HTR-8/SVneo (cell line): Measurements from ENCODE around the gene GPRC6A.

Experiments
- DNase-seq: peaks from one replicate; pipeline ENCODE4 v3.0.0; 2011; ENCODE audit warnings: low spot score, mixed read lengths; ENCODE audit not compliant: insufficient read length
- FAIRE-seq: peaks from 2 replicates; lab custom pipeline; 2011; peaks lifted over from hg19 to GRCh38; lab: Jason Lieb, UNC

Gene GPRC6A

GRCh38 chr6:116793224-116793623 lies 35.7 kb downstream of the GPRC6A start:
- no peak for DNase-seq
- FAIRE-seq = no peak

GRCh38 chr6:116783852-116784251 lies 45.0 kb downstream of the GPRC6A start:
- DNase-seq = no peak
- no peak for FAIRE-seq

- DNase-seq (peak; percentile 27), FAIRE-seq (no peak)
Observed at GRCh38 chr6:116779573-116780164, 49.2 kb downstream of the GPRC6A start.

- no peak for FAIRE-seq
- no peak for DNase-seq
Observed at GRCh38 chr6:116773886-116774285, 55.0 kb downstream of the GPRC6A start.

- no peak for DNase-seq
- no peak for FAIRE-seq
Observed at GRCh38 chr6:116772450-116772849, 56.4 kb downstream of the GPRC6A start.

GRCh38 chr6:116767715-116768114 lies 61.2 kb downstream of the GPRC6A start:
- no peak for DNase-seq
- no peak for FAIRE-seq

- DNase-seq (no peak), FAIRE-seq (no peak)
Observed at GRCh38 chr6:116766506-116767176, 62.2 kb downstream of the GPRC6A start.

- FAIRE-seq (no peak), DNase-seq (peak; percentile 19)
Observed at GRCh38 chr6:116764961-116765841, 63.7 kb downstream of the GPRC6A start, which contains the start of gene FAM162B. Gene FAM162B, minus strand, starts transcription at chr6:116765719. Its CDS starts 143 bp downstream, at chr6:116765576.

GRCh38 chr6:116764629-116764960 lies 64.3 kb downstream of the GPRC6A start:
- no peak for FAIRE-seq
- DNase-seq = no peak

GRCh38 chr6:116763906-116764628 lies 64.8 kb downstream of the GPRC6A start:
- DNase-seq (no peak), FAIRE-seq (no peak)

GRCh38 chr6:116763048-116763447 lies 65.8 kb downstream of the GPRC6A start:
- DNase-seq (no peak), FAIRE-seq (no peak)

- FAIRE-seq (no peak), DNase-seq (no peak)
Observed at GRCh38 chr6:116762235-116762634, 66.6 kb downstream of the GPRC6A start.

GRCh38 chr6:116761779-116762178 lies 67.1 kb downstream of the GPRC6A start:
- FAIRE-seq (no peak), DNase-seq (no peak)

- FAIRE-seq (no peak), DNase-seq (no peak)
Observed at GRCh38 chr6:116745176-116745575, 83.7 kb downstream of the GPRC6A start.
